CD14-positive monocyte (primary cell): Measurements from ENCODE around the gene KDM7A. TPM values are rescaled to one million over a fixed set of nuclear protein-coding genes. Genes with fewer than 3 reads are reported as not detected.

ENCODE experiments used
- DNase-seq, 3 donors: peaks; one replicate each; pipeline ENCODE4 v3.0.0-alpha.2; 2011 to 2022
- H2AFZ ChIP-seq: 2 replicates; pipeline ENCODE4 v1.6.0; 2012; ENCODE audit warnings: mild to moderate bottlenecking, low read depth, low read length, inconsistent platforms; ENCODE audit not compliant: insufficient read depth, poor library complexity, severe bottlenecking
- H3K27ac ChIP-seq, 2 donors: 1 replicate in 1 of 2; 2 replicates in 1 of 2; pipeline ENCODE4 v1.5.1; 2012 to 2013; ENCODE audit warnings: low read length in 2 of 2, control low read depth in 1 of 2, inconsistent platforms in 1 of 2, low read depth in 1 of 2, mild to moderate bottlenecking in 1 of 2
- H3K27me3 ChIP-seq, 2 donors: one replicate each; pipeline versions ENCODE4 v1.6.0 to v1.6.1; 2011 to 2013; ENCODE audit warnings: low read length in 2 of 2; ENCODE audit not compliant: control insufficient read depth in 2 of 2, insufficient read depth in 2 of 2
- H3K36me3 ChIP-seq, 2 donors: replicated peaks in 1 of 2; 1 replicate in 1 of 2; 2 replicates in 1 of 2; pipeline versions ENCODE4 v1.5.1 to v1.6.1; 2012 to 2013; ENCODE audit warnings: low read length in 2 of 2, control low read depth in 1 of 2, inconsistent platforms in 1 of 2, mild to moderate bottlenecking in 1 of 2; ENCODE audit not compliant: insufficient read depth in 2 of 2, control insufficient read depth in 1 of 2
- H3K4me1 ChIP-seq, 2 donors: 1 replicate in 1 of 2; 2 replicates in 1 of 2; pipeline versions ENCODE4 v1.5.1 to v1.6.1; 2012 to 2013; ENCODE audit warnings: low read length in 2 of 2, control low read depth in 1 of 2, inconsistent platforms in 1 of 2, mild to moderate bottlenecking in 1 of 2, moderate library complexity in 1 of 2; ENCODE audit not compliant: insufficient read depth in 2 of 2, control insufficient read depth in 1 of 2
- H3K4me2 ChIP-seq: replicated peaks from 2 replicates; pipeline ENCODE3; 2012; ENCODE audit warnings: low read length, moderate library complexity, mild to moderate bottlenecking; ENCODE audit not compliant: poor library complexity, severe bottlenecking; ENCODE audit errors: extremely low read depth
- H3K4me3 ChIP-seq, 3 experiments: fragments of 200-600 bp in 1 of 3; sonication (generic) in 1 of 3; replicated peaks in 1 of 3; 1 replicate in 2 of 3; 2 replicates in 1 of 3; pipeline ENCODE4 v1.5.1; 2011 to 2013; ENCODE audit warnings: low read length in 3 of 3, mild to moderate bottlenecking in 3 of 3, control low read depth in 2 of 3, low read depth in 2 of 3, inconsistent platforms in 1 of 3, moderate library complexity in 1 of 3
- H3K79me2 ChIP-seq: 2 replicates; pipeline ENCODE4 v1.6.0; 2012; ENCODE audit warnings: mild to moderate bottlenecking, control low read depth, inconsistent platforms, low read length, moderate library complexity; ENCODE audit not compliant: insufficient read depth
- H3K9ac ChIP-seq: 2 replicates; pipeline ENCODE4 v1.6.0; 2017; ENCODE audit warnings: low read length, mild to moderate bottlenecking; ENCODE audit not compliant: insufficient read depth, poor library complexity, severe bottlenecking
- H3K9me3 ChIP-seq, 2 donors: replicated peaks in 1 of 2; 1 replicate in 1 of 2; 2 replicates in 1 of 2; pipeline versions ENCODE4 v1.5.1 to v1.6.1; 2012 to 2013; ENCODE audit warnings: low read length in 2 of 2, control low read depth in 1 of 2; ENCODE audit not compliant: control insufficient read depth in 1 of 2, insufficient read depth in 1 of 2
- H4K20me1 ChIP-seq: 2 replicates; pipeline ENCODE4 v1.6.0; 2012; ENCODE audit warnings: mild to moderate bottlenecking, low read length, control low read depth, moderate library complexity; ENCODE audit not compliant: insufficient read depth
- H3K27ac Mint-ChIP-seq, 7 donors: one replicate each; pipeline ENCODE4 v1.8.0; 2020; ENCODE audit warnings: mild to moderate bottlenecking in 7 of 7, mixed read lengths in 7 of 7, moderate library complexity in 6 of 7, inconsistent platforms in 2 of 7
- H3K27me3 Mint-ChIP-seq, 3 donors: one replicate each; pipeline ENCODE4 v1.8.0; 2021 to 2022; ENCODE audit warnings: low read depth in 3 of 3, mild to moderate bottlenecking in 3 of 3, mixed read lengths in 3 of 3, moderate library complexity in 3 of 3, inconsistent platforms in 1 of 3
- H3K36me3 Mint-ChIP-seq, 2 donors: one replicate each; pipeline ENCODE4 v1.8.0; 2020; ENCODE audit warnings: mixed read lengths in 2 of 2, inconsistent platforms in 1 of 2, mild to moderate bottlenecking in 1 of 2
- H3K4me1 Mint-ChIP-seq: one replicate; pipeline ENCODE4 v1.8.0; 2020; ENCODE audit warnings: mild to moderate bottlenecking, mixed read lengths
- H3K4me3 Mint-ChIP-seq, 2 donors: one replicate each; pipeline ENCODE4 v1.8.0; 2020; ENCODE audit warnings: mild to moderate bottlenecking in 2 of 2, mixed read lengths in 2 of 2, moderate library complexity in 1 of 2
- H3K9me3 Mint-ChIP-seq, 7 donors: one replicate each; pipeline ENCODE4 v1.8.0; 2020 to 2022; ENCODE audit warnings: mixed read lengths in 7 of 7, mild to moderate bottlenecking in 6 of 7, moderate library complexity in 6 of 7, inconsistent platforms in 2 of 7
- CTCF ChIP-seq: fragments of 200-600 bp; IDR thresholded peaks from one replicate; pipeline ENCODE4 v1.8.0; 2022; ENCODE audit warnings: antibody characterized with exemption, mild to moderate bottlenecking
- WGBS: methylation state at CpG from one replicate; pipeline ENCODE4 v1.1.5; 2013; ENCODE audit warnings: missing lambda C conversion rate; ENCODE audit not compliant: insufficient coverage; 5-methylcytosine and 5-hydroxymethylcytosine counted together
- intact Hi-C, 2 donors: fragments of 100-400 bp; cut with micrococcal nuclease; formaldehyde crosslinking; loops; one replicate each; pipeline versions ENCODE4 v1.15.0 to v1.15.1; 2023
- polyA plus RNA-seq, 3 donors: library from polyadenylated mRNA; depleted of rRNA in 1 of 3; unstranded in 2 of 3; stranded (reverse) in 1 of 3; fragments of 300-500 nt in 2 of 3; fragments of >200 nt in 1 of 3; fragmentation: Illumina TruSeq in 2 of 3; gene quantifications; 1 replicate in 2 of 3; 2 replicates in 1 of 3; pipeline ENCODE4 v1.2.3, GENCODE V29; 2012 to 2021

KDM7A gene
- polyA plus RNA-seq, 3 donors = 4.9 to 37.9 (median 7.9) TPM

- no peak overlapping the region for H3K4me2 ChIP-seq
- H3K9ac ChIP-seq = no peak overlapping the region
- H3K9me3 ChIP-seq = peaks cover 0 to 7% of the 10 kb centered on the region in 2 donors
- H3K4me3 ChIP-seq = no peak overlapping the region
- no peaks in the 10 kb centered on the region for H3K36me3 ChIP-seq
- H2AFZ ChIP-seq = no peak overlapping the region
- TF ChIP-seq CTCF = no peak
- peaks cover 0 to 2% of the 10 kb centered on the region in 2 donors for H3K27me3 ChIP-seq
- H3K36me3 Mint-ChIP-seq = peaks cover 0 to 3% of the 10 kb centered on the region in 2 donors
- 96% methylated on average over 3 of the region's 3 CpGs for WGBS
- intact Hi-C loops = no loop called here
- H4K20me1 ChIP-seq = no peaks in the 10 kb centered on the region
- H3K27ac ChIP-seq = no peak overlapping the region
- H3K4me3 Mint-ChIP-seq = peak overlapping the region in 1 of 2 donors; percentile 9
- H3K27me3 Mint-ChIP-seq = peaks cover 11 to 18% (median 13%) of the 10 kb centered on the region in 3 donors
- no peak overlapping the region for H3K27ac Mint-ChIP-seq
- peaks cover 7 to 15% (median 11%) of the 10 kb centered on the region in 7 donors for H3K9me3 Mint-ChIP-seq
- H3K79me2 ChIP-seq = no peaks in the 10 kb centered on the region
- peaks cover 11 to 15% of the 10 kb centered on the region in 2 donors for H3K4me1 ChIP-seq
- DNase-seq = no peak
- H3K4me1 Mint-ChIP-seq = peaks cover 31% of the 10 kb centered on the region
Measured at GRCh38 chr7:140215281-140215680, 38.5 kb upstream of the KDM7A start.

GRCh38 chr7:140214075-140214684, 37.4 kb upstream of the KDM7A start:
- Histone ChIP-seq H3K79me2 (no peaks in the 10 kb centered on the region), H3K4me1 (peaks cover 22 to 26% of the 10 kb centered on the region in 2 donors)
- no peak overlapping the region for H3K4me3 Mint-ChIP-seq

More at GRCh38 chr7:140214075-140214684, 37.4 kb upstream of the KDM7A start:
- H3K27me3 ChIP-seq = peaks cover 0 to 2% of the 10 kb centered on the region in 2 donors
- H3K4me2 ChIP-seq = no peak overlapping the region
- H3K36me3 Mint-ChIP-seq = no peaks in the 10 kb centered on the region
- H3K27ac ChIP-seq = no peak overlapping the region
- H3K9me3 Mint-ChIP-seq = peaks cover 7 to 15% (median 11%) of the 10 kb centered on the region in 7 donors
- H2AFZ ChIP-seq = no peak overlapping the region
- intact Hi-C loops = no loop called here
- H3K36me3 ChIP-seq = no peaks in the 10 kb centered on the region
- H3K27me3 Mint-ChIP-seq = peaks cover 11 to 14% (median 11%) of the 10 kb centered on the region in 3 donors
- TF ChIP-seq CTCF = no peak
- peak overlapping the region in 1 of 7 donors; percentile 46 for H3K27ac Mint-ChIP-seq
- 92% methylated on average over 3 of the region's 3 CpGs for WGBS
- H3K9ac ChIP-seq = no peak overlapping the region
- peaks cover 0 to 7% of the 10 kb centered on the region in 2 donors for H3K9me3 ChIP-seq
- peaks cover 42% of the 10 kb centered on the region for H3K4me1 Mint-ChIP-seq
- H4K20me1 ChIP-seq = no peaks in the 10 kb centered on the region
- no peak overlapping the region for H3K4me3 ChIP-seq
- DNase-seq = no peak
